Erythroblast (primary cell): ENCODE data around the gene RNF213.

Experiments
- DNase-seq, 2 experiments: peaks; one replicate each; lab custom pipeline; 2025; lab: John Stamatoyannopoulos, UW
- GATA1 ChIP-seq: IDR thresholded peaks from 2 replicates; pipeline ENCODE4 v1.6.1; 2011; ENCODE audit warnings: low read depth, mild to moderate bottlenecking, control low read depth, low read length, moderate library complexity
- POLR2A ChIP-seq: IDR thresholded peaks from 2 replicates; pipeline ENCODE4 v1.6.1; 2011; ENCODE audit warnings: mild to moderate bottlenecking, low read length

Gene RNF213

DNA sequence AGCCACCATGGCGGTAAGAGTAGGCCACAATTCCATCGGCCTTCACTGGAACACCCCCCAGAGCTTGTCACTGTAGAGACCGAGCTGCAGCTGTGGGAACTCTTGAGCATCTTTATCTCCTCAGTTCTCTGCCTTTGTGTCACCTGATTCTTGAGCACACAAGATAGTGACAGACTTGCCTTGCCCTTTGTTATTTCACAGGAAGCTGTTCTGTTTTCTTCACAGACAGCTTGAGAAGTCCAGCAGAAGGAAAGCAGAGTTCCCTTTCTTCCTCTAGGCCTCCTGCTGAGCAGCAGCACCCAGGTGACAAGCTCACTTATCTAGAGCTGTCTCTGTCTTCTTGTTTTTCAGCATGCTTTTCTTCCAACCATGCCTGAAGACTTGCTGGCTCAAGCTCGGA lies 115.9 kb downstream of the RNF213 start:
- TF ChIP-seq POLR2A: no peak
- no peak for TF ChIP-seq GATA1
- no peak for DNase-seq

DNA sequence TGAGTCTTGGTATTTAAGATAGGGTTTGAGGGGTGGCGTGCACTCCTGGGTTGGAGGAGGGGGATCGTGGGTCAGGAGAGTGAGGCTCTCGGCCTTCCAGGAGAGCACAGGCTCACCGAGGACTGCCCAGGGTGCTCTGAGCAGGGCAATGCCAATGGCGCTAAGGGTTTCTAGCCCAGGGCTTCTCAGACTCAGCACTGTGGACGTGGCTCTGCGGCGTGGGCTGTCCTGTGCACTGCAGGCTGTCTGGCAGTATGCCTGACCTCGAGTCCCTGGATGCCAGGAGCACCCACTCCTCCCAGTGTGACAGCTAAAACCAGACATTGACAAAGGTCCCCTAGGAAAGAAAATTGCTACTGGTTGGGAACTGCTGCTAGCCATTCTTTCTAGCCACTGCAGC lies 117.1 kb downstream of the RNF213 start:
- no peak for DNase-seq
- TF ChIP-seq POLR2A: no peak
- no peak for TF ChIP-seq GATA1

DNA sequence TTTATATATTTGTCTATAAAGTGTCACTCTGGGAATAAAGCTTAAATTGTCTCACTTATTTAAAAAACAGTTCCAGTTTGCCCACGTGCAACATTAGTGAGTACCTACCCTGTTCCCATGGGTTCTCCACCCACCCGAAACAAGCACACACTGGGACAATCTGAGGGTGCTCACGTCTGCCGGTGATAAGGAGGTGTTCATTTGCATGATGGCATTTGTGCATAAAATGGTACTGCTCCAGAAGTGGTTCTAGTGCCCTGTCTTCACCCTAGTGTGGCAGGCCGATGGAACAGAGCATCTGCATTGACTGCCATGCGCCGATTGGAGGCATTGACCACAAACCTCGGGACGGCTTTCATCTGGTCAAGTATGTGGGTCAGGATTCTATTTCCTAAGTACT lies 118.7 kb downstream of the RNF213 start:
- no peak for DNase-seq
- no peak for TF ChIP-seq POLR2A
- TF ChIP-seq GATA1: no peak

DNA sequence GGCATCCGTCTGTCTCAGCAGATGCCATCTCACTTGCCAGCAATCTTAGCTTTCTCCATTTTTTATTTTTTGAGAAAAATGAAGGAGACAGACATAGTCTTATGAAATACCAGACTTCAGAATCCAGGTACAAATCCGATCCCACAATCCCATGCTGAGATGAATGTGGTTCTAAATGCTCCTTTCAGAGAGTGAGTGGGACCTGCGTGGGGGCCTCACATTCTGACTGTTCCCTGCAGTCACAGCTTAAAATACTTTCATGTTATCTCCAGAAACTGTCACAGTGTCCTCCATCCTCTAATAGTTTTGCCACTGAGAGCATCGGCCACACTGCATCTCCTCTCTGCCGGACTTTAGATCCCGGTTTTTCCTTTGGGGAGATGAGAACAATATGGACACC lies 119.4 kb downstream of the RNF213 start:
- TF ChIP-seq GATA1: no peak
- no peak for TF ChIP-seq POLR2A
- no peak for DNase-seq

DNA sequence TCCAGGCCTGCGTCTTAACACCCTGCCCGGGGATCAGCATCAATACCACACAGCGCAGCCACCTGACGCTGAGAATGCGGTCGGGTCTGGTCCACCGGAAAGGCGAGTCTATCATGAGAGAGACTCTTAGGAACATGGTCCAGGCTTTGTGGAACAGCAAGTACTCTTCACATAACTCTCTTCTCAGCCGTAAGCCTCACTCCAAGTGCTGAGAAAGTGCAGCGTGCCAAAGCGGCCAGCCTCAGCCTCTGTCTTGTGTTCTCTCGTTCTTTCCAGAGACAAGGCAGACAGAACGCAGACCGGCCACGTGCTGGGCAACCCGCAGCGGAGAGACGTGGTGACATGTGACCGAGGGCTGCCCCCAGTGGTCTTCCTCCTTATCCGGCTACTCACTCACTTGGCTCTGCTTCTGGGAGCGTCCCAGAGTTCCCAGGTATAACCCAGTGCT lies 119.9 kb downstream of the RNF213 start:
- no peak for TF ChIP-seq POLR2A
- no peak for DNase-seq

DNA sequence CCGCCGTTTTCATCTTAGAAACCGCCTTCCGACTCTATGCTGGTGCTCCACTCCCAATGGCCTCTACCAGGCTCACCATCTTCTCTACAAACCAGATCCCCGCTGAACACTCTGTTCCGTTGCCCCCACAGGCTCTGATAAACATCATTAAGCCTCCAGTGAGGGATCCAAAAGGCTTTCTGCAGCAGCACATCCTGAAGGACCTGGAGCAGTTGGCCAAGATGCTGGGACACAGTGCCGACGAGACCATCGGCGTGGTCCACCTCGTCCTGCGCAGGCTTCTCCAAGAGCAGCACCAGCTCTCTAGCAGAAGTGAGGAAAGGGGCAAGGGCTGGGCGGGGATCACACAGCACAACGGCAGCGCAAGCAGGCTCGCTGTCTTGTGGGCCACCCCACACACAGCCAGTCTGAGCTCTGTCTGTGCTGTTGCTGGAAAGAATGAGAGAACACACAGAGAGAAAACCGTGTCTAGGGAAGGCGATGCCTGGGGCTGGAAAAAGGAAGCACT lies 120.8 kb downstream of the RNF213 start:
- no peak for TF ChIP-seq POLR2A
- no peak for TF ChIP-seq GATA1
- DNase-seq: no peak

DNA sequence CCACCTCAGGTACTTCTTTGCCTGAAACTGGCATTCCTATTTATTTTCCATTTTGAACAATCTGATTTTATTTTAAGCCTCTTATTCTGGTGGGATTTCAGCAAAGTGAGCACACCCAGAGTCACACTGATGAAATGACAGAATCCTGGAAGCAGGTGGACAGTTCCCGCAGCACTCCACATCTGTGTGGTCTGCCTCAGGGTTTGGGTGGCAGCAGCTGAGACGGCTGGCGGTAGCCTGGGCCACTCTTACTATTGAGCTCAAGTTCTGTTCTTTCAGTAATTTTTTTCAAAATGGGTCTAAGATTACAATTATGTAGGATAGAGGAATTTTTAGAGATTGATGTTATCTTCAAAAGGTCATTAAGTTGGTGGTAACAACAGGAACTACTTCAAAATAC lies 121.8 kb downstream of the RNF213 start:
- TF ChIP-seq GATA1 (no peak), POLR2A (no peak)
- no peak for DNase-seq

DNA sequence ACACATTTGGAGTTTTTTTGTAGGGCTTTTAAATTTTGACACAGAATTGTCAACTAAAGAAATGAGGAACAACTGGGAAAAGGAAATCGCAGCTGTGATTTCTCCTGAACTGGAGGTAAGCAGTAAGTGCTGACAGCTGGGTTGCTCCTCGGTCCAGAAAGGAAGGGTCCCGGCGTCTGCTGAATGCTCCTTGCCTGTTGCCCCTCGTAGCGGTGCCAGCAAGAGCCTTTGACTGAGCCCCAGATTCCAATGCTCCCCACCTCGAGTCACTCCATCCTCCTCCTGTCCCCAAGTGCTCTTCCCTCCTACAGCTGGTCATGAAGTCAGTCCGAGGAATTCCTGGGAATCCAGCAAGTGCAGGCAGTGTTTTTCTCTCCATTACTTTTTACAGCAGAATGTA lies 122.3 kb downstream of the RNF213 start:
- TF ChIP-seq GATA1: no peak
- no peak for TF ChIP-seq POLR2A
- no peak for DNase-seq

DNA sequence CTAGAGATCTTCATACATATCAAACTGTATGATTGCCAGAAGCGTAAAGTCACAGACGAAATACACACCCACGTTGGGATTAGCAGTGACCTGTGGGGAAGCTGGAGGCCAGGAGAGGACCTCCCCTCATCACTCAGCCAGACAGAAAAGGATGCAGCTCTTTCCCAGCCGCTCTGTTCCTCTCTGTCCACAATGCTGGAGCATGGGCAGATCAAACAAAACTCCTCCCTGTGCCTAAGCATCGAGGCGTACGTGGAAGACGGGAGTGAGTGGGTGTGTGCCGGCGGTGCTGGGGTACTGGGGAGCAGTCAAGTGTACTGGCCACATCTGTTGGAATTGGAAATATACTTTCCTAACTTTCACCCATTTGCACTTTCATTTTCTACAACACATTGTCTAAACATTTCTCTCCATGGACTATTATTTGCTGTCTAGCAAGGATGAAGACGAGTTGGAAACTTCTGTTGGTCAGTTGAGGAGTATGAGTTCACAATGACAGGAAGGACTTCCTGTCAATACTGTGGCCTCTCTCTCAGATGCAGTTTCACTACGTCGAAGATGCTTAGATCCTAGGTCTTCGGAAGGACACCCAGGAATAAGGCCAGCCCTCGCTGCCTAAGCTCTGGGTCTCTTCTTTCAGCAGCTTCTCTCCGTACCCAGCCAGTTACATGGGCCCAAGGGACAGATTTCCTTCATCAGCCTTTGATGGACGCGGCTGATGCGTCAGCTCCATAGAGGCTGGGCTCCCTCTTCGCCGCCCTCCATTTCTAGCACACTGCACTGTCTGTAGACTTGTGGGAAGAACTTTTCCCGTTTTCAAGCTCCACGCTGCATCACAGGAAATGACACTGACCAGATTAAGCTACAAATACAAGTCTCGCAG lies 123.7 kb downstream of the RNF213 start:
- TF ChIP-seq GATA1: no peak
- no peak for DNase-seq

DNA sequence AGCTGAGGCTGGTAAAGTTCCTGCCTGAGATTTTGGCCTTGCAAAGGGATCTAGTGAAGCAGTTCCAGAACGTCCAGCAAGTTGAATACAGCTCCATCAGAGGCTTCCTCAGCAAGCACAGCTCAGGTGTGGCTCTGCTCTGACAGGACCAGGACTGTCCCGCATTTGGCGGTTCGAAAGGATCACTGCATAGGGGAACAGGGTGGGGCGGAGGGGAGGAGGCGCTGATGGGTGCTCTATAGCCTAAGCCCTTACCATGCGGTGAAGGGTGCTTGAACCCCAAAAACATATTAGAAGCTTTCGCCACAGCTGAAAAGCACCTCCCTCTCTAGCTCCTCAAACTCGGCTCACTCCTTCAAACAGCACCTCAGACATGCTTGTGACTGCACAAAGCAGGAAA lies 124.4 kb downstream of the RNF213 start:
- no peak for DNase-seq
- TF ChIP-seq GATA1: no peak
- no peak for TF ChIP-seq POLR2A

DNA sequence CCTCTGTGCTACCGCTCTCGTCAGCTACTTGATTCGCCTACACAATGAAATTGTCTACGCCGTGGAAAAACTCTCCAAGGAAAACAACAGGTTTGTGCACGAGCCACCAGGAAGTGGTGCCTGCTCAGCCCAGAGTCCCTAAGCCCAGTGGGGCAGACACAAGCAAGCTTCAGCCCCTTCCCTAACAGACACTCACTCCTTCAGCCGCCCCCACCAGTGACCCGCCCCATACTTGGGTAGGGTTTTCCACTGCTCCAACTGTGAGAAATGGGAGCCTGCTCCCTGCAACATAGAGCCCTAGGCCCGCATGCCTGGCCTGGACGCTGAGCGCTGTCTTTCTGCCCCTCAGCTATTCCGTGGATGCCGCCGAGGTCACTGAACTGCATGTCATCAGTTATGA lies 125.7 kb downstream of the RNF213 start:
- TF ChIP-seq POLR2A (no peak), GATA1 (no peak)
- no peak for DNase-seq

DNA sequence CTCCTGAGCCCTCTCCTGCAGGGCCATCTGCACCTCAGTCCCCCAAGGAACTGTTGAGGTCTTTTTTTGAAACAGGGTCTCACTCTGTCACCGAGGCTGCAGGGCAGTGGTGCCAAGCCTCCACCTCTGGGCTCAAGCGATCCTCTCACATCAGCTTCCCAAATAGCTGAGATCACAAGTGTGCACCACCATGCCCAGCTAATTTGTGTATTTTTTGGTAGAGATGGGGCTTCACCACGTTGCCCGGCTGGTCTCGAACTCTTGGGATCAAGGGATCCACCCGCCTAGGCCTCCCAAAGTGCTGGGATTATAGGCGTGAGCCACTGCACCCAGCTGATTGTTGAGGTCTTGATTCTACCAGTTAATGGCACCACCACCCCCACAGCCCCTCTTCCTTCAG lies 126.4 kb downstream of the RNF213 start:
- no peak for TF ChIP-seq POLR2A
- no peak for TF ChIP-seq GATA1
- DNase-seq: no peak

DNA sequence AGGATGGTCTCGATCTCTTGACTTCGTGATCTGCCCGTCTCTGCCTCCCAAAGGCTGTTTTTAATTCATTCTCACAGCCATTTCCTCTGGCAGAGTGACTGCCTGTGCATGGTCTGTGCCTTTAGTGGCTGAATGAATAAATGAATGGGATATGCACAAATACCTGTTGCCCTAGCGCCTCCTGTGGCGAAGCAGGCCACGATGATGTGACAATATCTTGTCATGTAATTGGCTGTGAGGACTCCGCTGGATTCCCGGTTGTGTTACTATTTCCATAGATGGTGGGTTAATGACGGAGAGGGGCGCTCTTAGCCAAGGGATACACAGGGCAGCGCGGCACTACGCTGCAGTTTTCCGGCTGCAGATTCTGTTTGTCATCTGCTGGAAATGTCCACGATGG lies 127.5 kb downstream of the RNF213 start:
- TF ChIP-seq GATA1 (no peak), POLR2A (no peak)
- DNase-seq: no peak

DNA sequence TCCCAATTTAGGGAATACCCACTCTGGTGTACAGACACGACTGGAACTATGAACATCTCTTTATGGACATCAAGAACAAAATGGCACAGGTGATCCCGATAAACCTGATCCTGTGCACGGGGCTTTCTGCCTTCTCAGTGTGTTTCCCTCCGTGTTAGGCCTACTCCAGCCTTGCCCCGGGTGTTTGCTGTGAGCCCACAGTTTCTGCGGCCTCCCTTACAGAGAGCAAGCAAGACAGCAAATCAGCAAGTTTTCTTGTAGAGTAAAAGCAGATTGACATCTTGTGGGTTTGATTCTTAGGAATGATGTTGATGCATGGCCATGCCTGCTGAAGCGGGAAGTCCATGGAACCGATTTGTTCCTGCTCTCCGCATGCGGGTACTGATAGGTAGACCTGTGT lies 127.9 kb downstream of the RNF213 start:
- no peak for DNase-seq
- TF ChIP-seq GATA1: no peak
- no peak for TF ChIP-seq POLR2A
